IPS-11a (cell line): Measurements from ENCODE around the gene DUSP28.
"Not testable (repeated sequence)": the region's sequence is repeated elsewhere in the genome, so short reads cannot be mapped to it uniquely, and the experiment has no call there.

Experiments
- H3K4me3 ChIP-seq: one replicate; pipeline ENCODE4 v1.5.1; 2013; ENCODE audit warnings: low read depth, low read length, control low read depth

The DUSP28 gene

GRCh38 chr2:240558236-240558761, 1.9 kb upstream of the DUSP28 start:
- H3K4me3 ChIP-seq: no peak overlapping the region

- H3K4me3 ChIP-seq: no peak overlapping the region
These were observed 871 bp upstream of the DUSP28 start for GRCh38 chr2:240559286-240559685.

- peak overlapping the region; percentile 67 for H3K4me3 ChIP-seq
These were observed 545 bp downstream of the DUSP28 start for GRCh38 chr2:240560480-240561324.

GRCh38 chr2:240561325-240561971, 1.3 kb downstream of the DUSP28 start:
- peak overlapping the region; percentile 57 for H3K4me3 ChIP-seq

GRCh38 chr2:240563231-240563630, 3.1 kb downstream of the DUSP28 start:
- H3K4me3 ChIP-seq: not testable (repeated sequence)

- no peak overlapping the region for H3K4me3 ChIP-seq
These were observed 3.9 kb downstream of the DUSP28 start for GRCh38 chr2:240563951-240564560.

GRCh38 chr2:240564561-240565332, 4.6 kb downstream of the DUSP28 start:
- no peak overlapping the region for H3K4me3 ChIP-seq

- H3K4me3 ChIP-seq: no peak overlapping the region
These were observed 5.4 kb downstream of the DUSP28 start for GRCh38 chr2:240565333-240566202.

GRCh38 chr2:240566203-240567136, 6.3 kb downstream of the DUSP28 start:
- H3K4me3 ChIP-seq: no peak overlapping the region

- peak overlapping the region; percentile 37 for H3K4me3 ChIP-seq
These were observed 7.1 kb downstream of the DUSP28 start for GRCh38 chr2:240567137-240567871.

GRCh38 chr2:240567872-240568677, 7.9 kb downstream of the DUSP28 start, which contains the start of gene RNPEPL1:
Gene RNPEPL1 (plus strand): TSS chr2:240568484. CDS start chr2:240568587, 103 bp downstream.
- peak within 1 kb of the TSS; percentile 41 for H3K4me3 ChIP-seq

- H3K4me3 ChIP-seq: peak overlapping the region; percentile 41
These were observed 8.7 kb downstream of the DUSP28 start for GRCh38 chr2:240568678-240569522.

GRCh38 chr2:240569523-240569997, 9.4 kb downstream of the DUSP28 start:
- H3K4me3 ChIP-seq: no peak overlapping the region

GRCh38 chr2:240569998-240570530, 9.9 kb downstream of the DUSP28 start:
- no peak overlapping the region for H3K4me3 ChIP-seq

- H3K4me3 ChIP-seq: no peak overlapping the region
These were observed 10.6 kb downstream of the DUSP28 start for GRCh38 chr2:240570531-240571313.
